Measurements from ENCODE around the gene NIT2.

DNA sequence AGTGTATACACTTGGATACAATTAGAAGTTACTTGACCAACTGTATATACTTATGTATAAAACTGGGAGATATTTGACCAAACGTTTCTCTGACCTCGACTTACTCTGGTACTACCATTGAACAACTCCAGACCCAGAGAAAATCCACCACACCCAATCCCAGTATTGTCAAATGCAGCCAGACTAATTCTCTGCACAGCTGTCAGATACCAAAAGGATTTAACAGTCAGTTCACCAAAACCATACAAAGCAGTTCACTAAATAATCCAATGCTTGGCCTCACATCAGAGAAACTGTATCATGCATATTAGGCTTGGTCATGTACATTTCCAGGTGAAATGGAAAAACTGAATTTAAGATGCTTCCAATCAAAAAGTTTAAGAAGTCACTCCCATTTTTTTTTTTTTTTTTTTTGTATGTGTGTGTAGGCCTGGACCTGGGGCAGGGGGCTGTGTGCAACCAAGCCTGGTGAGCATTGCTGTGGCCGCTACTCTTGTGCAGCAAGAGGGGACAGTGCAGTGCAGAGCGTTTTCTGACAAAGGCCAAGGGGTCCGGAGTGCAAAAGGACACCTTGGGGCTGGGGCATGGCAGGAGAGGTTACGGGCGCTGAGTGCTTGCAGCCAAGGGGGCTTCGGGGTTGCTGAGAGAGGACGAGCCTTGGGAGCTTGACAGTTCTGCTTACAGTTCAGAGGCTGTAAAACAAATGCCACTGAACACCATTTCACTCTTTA, 64.9 kb downstream of the NIT2 start:
- TF ChIP-seq CTCF (IDR thresholded peaks at IDR 0.05; ENCODE audit: insufficient read depth, low read length) (no peak), POLR2AphosphoS5 (IDR thresholded peaks at IDR 0.05; ENCODE audit: low read depth) (no peak), GABPA (IDR thresholded peaks at IDR 0.05; ENCODE audit: low read depth) (no peak), SPI1 (IDR thresholded peaks at IDR 0.05; ENCODE audit: borderline replicate concordance, low read depth) (no peak), REST (IDR thresholded peaks at IDR 0.05; ENCODE audit: insufficient replicate concordance, low read depth) (no peak)

Data from HL-60 (cell line).